Stimulated activated CD4-positive, alpha-beta T cell treated with anti-CD3 and anti-CD28 coated beads, TNF-alpha, amount 100 ng/mL, for 4 hours (primary cell): ENCODE measurements around the gene ABR.
"Not testable (repeated sequence)": the region's sequence is repeated elsewhere in the genome, so short reads cannot be mapped to it uniquely, and the experiment has no call there.

ENCODE experiments used
- DNase-seq, 3 experiments: peaks; one replicate each; pipeline ENCODE4 v3.0.0-alpha.2; 2020; ENCODE audit warnings: low read depth in 3 of 3

The ABR gene

DNA sequence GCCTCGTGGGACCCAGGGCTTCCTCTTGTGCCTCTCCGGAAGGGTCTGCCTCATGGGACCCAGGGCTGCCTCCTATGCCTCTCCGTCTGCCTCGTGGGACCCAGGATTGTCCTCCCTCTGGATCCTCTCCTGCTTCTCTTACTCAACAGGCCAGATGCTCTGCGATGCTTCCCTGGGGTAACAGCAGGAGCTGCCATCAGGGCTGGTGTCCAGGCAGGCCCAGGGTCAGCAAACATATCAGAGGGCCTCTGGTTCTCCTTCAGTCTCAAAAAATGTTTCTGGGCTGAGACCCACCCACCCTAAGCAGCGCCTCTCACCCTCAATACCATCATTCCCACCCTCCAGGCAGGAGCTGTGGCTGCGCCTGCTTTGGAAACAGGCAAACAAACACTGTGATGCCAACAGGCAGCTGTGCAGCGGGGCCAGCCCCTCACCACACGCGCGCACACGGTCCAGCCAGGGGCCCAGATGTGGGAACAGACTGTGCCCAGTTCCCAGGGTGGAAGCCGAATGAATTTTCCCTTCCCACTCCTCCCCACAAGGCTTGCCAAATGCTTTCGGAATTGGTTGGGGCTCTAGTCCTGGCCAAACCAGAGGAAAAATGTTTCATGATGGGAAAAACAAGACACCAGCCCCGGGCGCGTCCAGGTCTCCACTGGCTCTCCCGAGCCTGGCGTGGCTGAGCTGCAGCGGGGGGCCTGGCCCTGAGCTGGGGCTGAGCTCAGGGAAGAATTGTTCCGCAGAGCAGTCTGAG, 171.6 kb downstream of the ABR start:
- no peak for DNase-seq

DNA sequence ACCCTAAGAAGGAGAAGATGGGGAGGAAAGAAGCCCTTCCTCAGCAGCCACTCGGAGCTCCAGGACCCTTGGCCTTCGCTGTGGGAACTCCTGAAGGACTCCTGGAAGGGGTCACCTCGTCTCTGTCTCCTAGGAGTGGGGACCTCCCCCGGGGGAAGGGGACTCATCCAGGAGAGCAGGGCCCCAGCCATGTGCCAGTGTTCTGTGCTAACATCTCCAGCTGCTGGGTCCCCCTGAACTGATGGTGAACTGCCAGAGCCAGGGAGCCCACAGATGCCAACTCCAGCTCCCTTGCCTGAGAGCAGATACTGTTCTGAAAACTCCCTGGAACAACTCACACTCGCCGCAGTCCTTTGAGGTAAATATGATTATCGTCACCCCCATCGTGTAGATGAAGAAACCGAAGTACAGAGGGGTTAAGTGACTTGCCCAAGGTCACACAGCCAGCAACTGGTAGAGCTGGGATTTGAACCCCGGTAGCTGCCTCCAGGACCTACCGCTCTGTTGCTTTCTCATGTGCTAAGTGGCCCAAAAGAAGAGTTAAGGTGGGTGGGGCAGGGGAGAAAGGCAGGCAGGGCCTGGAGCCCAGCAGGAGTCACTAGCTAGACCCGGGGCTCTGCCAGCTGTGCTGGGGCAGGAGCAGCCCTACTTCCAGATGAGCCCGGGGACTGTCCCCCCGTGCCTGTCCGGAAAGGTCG, 172.3 kb downstream of the ABR start:
- no peak for DNase-seq

DNA sequence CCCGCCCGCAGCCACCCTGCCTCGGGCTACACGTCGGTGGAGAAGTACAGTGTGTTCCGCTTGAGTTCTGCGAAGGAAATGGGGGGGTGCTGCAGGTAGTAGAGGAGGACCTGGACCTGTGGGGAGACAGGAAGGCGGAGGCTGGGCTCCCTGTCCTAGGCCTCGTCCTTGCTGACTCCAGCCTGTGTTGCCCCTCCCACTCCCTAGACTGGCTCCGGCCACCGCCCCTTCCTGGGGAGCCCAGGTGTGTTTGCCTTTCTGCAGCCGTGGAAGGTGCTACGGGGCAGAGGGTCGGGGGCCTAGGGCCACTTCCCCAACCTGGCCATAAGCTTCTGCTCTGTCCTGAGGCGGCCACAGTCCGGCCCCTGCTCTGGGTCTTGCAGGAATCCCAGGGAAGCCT, 173.7 kb downstream of the ABR start:
- DNase-seq: no peak

GRCh38 chr17:1005361-1005946, 174.3 kb downstream of the ABR start:
- DNase-seq: no peak

- no peak for DNase-seq
Observed at GRCh38 chr17:1004769-1005295, 174.9 kb downstream of the ABR start.

DNA sequence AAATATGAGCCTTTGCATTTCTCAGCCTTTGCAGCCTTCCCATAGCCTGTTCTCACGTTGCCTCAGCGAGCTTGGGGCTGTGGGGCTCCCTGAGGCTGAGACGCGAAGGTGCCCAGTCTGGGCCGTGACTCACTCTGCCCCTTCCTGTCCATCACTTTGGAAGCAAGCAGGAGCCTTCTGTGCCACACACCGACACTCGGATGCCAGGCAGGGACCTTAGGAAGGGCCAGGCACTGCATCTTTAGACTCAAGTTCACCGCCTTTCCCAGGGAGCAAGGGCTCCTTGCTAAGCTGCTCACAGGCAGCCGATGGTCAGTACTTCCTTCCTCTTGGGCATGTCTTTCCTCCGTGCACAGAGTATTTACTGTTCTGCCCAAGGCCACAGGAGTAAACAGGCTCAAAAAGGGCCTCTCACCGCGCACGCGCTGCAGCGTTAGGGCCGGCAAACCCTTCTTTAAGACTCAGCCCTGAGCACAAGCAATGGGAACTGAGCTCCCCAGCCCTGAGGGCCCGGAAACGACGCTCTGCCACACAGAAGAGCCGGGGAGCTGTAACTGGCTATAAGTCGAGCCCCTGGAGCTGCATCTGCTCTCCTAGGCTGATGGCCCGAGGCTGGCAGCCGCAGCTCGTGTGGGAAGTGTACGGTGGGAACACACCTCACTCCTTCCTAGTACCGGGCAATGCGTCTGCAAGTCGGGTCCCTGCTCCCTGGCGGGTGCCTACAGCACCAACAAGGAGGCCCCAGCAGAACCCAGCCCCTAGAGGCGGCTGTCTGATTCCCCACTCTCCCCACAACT, 175.6 kb downstream of the ABR start:
- no peak for DNase-seq

DNA sequence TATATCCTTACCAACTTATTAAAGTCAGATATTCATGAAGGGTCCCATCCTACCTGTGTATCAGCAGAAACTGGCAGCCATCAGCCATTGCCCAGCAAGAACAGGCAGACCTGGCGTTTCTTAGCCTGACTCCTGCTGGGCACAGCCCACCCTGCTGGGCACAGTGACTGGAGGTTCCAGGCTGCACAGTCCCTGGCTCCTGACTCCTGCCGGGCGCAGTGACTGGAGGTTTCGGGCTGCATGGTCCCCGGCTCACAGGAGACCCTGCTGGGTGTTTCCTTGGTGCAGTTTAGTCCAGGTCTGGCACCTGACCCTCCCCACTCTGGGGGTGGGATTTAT, 176.2 kb downstream of the ABR start:
- DNase-seq: no peak

DNA sequence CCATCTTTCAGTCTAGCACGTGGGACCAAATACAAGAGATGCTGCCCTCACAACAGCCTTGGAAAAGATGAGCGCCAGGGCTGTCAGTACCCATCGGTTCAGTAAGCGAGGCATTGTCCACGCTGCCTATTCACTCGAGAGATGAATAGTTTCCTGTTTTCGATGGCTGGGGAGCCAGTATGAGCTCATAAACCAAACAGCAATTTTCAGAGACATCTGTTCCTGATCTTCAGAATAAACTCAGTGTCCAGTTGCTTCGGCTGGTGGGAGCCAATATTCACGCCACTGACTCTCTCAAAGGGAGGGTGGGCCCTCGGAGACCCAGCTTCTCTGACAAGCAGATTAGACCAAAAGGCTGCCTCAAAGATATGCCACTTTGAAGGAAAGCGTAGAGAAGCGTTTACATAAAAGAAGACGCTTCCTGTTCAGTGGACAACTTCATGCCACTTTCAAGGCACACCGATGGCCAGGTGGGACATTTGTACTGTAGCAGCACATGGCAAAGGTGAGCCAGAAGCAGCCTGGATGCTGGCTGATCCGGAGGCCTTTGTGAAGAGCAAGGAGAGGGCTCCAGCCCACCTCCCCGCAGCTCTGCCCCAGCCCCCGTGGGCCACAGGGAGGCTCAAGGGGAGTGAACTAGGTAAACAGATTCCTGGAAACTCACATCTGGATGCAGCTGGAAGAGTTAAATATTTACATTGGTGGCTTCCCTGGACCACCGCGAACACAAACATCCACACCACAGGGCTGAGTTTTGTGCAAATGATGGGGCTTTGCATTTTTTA, 176.8 kb downstream of the ABR start:
- no peak for DNase-seq

- DNase-seq: no peak
Observed at GRCh38 chr17:1002412-1002753, 177.4 kb downstream of the ABR start.

DNA sequence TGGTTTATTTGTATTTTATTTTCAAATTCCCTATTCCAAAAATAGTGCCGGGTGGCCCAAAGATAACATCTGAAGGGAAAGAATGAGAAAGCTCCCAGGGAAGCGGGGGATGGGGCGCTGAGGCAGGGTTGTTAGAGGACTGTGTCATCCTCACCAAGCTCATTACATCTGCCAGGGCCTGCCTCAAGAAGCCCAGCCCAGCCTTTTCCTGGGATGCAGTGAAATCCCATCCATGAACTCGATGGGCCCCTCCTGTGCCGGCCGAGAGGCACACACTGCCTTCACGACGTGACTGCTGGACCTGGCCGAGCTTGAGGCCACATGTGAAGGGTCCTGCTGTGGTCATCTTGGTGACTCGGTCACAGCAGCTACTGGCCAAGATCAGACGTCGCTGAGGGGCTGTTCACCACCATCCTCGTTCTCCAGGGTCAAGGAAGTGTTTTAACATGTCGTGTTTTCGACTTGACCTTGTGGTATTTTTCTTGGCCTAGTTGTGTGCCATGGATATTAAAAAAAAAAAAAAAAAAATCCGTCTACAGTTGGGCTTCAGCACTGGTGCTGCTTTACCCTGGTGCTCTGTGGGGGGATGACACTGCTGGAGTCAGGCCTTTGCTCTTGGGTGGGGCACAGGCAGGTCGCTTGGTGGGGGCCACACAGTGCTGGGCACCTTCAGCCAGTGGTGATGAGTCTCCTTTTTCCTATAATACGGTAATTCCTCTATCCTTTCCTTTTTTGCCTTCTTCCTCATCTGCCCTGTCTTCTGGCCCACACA, 178.0 kb downstream of the ABR start:
- no peak for DNase-seq

- DNase-seq: no peak
Observed at GRCh38 chr17:1000597-1001461, 179.0 kb downstream of the ABR start.

DNA sequence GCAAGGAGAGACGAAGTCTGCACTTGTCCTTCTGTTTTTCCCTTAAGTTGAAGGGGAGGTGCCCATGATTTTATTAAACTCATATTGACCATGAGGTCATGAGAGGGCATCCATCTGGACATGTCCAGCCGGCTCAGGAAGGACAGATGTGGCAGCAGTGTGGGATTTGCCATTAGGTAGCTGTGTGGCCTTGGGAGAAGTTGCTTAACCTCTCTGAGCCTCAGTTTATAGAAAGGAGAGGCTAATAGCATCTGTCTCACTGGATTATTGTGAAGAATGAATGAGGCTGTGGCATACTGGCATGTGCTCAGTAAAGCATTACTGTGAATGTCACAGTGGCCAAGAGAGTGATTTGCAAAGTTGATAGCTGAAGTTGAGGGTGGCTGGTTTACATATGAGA, 181.7 kb downstream of the ABR start:
- no peak for DNase-seq

- peak; percentile 83 to 88 (median 85) for DNase-seq
Observed at GRCh38 chr17:996554-997344, 183.0 kb downstream of the ABR start, which contains the start of gene TIMM22. Gene TIMM22, plus strand, starts transcription at chr17:997129. Its CDS starts 14 bp downstream, at chr17:997143.

DNA sequence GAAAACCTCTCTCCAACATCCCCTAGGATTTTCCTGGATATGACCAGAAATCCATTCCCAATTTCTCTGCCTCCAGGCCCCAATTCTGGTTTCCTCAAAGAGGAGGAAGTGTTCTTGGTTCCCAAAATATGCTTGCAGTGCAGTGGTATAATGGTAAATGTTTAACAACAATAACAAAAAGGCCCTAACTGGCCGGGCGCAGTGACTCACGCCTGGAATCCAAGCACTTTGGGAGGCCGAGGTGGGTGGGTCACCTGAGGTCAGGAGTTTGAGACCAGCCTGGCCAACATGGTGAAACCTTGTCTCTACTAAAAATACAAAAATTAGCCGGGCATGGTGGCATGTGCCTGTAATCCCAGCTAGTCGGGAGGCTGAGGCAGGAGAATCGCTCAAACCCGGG, 184.5 kb downstream of the ABR start:
- not testable (repeated sequence) for DNase-seq

GRCh38 chr17:992933-993332, 186.8 kb downstream of the ABR start:
- no peak for DNase-seq

DNA sequence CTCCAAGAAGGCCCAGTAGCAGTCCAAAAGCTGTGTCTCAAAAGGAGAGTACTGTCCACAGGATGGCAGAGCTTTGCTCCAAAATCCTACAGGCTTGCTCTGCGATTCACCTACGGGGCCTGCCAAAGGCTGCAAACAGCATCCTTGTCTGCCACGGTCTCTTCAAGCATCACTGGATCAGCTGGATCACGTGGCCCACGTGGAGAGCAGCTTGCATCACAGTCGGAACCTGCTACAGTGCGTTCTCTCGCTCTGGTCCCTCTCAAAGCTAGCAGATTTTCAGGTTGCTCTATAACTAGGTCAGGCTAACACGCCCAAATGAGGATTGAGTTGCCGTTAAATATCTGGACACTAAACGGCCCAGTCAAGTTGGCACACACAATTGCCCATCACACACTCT, 191.2 kb downstream of the ABR start:
- DNase-seq: no peak

DNA sequence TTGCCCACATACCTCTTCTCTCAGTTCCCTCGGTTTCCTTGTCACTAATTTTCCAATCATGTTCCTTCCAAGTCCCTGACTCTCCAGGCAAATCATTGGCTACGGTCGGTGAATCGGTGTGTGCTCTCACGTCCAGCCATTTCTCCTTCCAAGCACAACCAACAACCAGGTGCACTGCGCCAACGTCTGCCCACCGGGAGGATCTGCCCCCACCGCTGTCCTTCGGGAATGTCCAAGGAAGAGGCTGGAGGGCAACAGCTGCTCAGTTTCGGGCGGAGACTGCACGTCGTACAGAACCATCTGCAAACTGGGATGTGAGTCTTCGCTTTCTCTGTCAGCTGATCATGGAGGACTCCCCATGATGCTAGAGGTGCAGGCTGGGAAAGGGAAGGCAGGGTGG, 191.8 kb downstream of the ABR start:
- no peak for DNase-seq

DNA sequence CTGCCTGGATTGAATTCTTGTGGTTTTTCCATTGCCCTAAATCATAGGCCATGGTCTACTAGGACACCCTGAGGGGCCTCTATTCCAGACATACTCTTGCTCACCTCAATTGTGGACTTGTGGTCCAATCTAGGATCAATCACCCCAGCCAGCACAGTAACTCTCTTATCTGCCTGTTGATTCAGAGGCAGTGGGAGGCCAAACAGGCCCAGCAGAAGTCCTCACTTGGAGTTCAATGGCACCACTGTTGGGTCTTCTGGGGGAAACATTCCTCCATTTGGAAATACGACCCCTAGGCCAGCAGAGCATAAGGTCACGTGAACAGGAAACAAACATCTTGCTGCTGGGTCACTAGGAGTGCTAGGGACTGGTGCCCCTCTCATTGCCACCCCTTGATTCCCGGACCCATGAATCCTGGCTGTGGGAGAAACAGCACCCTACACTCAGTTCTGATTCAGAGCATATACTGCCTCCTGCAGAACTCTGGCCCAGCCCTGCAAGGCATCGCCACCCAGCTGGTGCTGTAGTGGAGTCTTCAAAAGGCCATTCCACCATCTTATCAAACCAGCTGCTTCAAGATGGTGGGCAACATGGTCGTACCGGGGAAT, 193.4 kb downstream of the ABR start:
- no peak for DNase-seq
